ENCODE results near the gene CNTNAP4.

CNTNAP4 gene

DNA sequence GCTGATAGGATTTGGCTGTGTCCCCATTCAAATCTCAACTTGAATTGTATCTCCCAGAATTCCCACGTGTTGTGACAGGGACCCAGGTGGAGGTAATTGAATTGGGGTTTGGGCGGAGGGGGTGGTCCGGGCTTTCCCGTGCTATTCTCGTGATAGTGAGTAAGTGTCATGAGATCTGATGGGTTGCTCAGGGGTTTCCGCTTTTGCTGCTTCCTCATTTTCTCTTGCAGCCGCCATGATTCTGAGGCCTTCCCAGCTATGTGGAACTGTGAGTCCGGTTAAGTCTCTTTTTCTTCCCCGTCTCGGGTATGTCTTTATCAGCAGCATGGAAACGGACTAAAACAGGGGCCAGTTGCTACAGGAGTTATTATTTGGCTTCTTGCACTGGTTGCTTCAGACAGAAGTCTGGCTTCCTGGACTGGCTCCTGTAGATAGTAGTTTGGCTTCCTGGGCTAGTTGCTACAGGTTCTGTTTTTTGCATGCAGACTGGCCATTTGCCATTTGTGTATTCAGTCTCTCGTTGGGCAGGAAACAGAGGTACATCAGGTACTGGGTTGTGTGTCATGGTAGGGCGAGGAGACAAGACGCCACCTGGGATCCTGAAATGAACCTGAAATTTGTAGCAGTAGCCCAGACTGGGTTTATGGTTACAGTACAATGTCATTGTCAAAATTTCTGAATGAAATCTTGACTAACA is 32.6 kb downstream of the CNTNAP4 start:
- DNase-seq, result peak; percentile 55

DNA sequence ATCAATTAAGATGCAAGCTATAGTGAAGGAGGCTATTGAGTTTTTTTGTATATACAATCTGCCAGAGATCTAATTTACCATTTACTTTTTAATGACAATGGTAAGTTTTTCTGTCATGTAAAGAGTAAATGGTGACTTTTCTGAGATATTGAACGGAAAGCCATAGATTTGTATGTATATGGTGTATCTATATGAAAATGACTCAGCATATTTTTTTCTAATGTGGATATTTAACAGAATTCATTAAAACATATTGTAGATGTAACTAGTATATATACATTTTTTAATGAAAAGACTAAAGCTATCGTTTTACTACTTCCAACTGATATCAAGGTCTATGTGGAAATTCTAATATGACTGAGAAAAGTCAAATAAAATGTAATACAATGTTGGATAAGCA is 34.1 kb downstream of the CNTNAP4 start:
- no peak for DNase-seq

- DNase-seq, result no peak
These were observed 41.4 kb downstream of the CNTNAP4 start for GRCh38 chr16:76318565-76318964.

GRCh38 chr16:76329106-76329505 is 51.9 kb downstream of the CNTNAP4 start:
- DNase-seq, result no peak

GRCh38 chr16:76335180-76335974 is 58.2 kb downstream of the CNTNAP4 start:
- no peak for DNase-seq

DNA sequence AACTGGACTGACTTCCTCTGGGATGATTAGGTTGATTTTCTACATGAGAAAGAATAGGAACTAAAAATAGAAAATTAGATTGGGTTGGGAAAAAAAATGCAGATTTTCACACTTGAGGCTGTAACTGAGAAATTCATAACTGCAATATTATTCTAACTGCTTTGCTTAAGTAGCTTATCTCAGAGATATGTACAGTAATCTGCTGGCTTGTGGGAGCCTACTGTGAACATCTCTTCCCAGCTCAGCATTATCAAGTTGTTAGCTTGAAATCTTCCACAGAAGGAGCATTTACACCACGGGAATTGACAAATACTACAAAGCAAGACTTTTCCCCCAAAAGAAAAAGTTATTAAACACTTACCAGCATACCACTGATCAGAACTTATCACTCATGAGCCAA is 58.9 kb downstream of the CNTNAP4 start:
- no peak for DNase-seq

DNA sequence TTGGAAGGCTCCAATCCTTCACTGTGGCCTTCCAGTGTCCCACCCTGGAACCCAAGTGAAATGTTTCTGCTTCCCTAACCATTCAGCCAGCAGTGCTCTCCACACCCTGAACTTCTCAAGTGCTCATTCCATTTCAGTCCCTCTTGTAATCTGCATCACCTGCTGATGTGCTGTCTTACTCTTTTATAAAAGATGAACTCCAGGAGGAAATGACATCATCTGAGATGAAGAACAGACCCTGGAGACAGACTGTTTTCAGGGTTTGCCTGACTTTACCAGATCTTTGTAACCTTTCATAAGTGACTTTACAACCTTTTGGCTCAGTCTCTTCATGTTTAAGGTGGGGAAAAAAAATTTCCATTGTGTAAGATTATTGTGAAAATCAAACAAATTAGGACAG is 61.3 kb downstream of the CNTNAP4 start:
- DNase-seq, result no peak

- DNase-seq, result no peak
These were observed 66.6 kb downstream of the CNTNAP4 start for GRCh38 chr16:76343769-76344168.

DNA sequence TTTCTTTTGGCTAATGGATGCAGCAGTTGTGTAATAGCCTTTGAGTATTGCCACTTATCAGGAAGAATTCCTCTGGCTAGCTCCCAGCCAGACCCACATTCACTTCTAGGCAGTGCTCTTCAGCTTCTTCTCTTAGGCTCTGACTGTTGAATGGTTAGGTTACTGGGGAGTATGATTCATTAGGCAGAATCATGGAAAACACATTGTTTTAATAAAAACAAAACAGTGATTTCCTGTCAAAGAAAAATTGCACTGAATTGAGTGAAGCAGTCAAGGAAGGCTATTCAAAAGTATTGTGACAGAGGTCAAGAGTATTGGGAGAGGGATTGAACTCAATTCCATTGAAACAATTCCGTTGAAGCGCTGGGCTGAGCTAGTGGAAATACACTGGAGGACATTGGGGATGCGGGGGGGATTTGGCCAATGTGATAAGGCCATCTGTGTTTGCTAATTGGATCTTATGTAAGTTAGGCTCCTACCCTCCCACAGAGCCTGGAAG is 68.0 kb downstream of the CNTNAP4 start:
- no peak for DNase-seq

DNA sequence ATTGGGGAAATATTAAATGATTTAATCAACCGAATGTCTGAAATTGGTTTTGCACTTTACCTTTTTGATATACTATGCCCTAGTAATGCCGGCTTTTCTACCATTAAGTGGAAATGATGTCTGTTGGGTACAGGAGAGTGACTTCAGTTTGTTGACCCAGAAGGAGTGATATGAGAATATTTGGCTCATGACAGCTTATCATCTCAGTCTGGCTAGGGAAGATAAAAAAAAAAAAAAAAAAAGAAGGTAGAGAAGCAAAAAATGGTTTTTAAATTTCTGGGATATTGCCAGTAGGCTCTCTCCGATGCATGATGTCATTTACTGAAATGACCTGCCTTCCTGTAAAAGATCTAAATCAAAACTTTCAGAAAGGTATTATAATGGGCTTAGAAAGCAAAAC is 69.0 kb downstream of the CNTNAP4 start:
- no peak for DNase-seq

DNA sequence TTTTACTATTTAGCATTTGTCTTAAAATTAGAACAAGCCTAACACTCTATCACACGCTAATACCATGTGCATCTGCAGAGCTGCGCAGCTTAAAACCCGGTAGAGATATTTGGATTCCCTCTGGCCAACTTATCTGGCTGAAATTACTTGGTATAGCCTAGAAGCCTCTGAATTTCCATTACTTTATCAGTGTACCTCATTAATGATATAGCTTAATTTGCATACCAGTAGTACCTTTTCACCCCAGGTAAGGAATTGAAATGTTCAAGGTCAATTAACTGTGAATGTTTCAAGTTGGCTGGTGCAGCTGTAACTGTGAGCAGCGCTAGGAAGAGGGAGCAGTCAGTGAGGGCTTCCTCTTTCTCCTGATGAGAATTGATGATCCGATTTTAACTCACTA is 74.2 kb downstream of the CNTNAP4 start:
- DNase-seq, result no peak

DNA sequence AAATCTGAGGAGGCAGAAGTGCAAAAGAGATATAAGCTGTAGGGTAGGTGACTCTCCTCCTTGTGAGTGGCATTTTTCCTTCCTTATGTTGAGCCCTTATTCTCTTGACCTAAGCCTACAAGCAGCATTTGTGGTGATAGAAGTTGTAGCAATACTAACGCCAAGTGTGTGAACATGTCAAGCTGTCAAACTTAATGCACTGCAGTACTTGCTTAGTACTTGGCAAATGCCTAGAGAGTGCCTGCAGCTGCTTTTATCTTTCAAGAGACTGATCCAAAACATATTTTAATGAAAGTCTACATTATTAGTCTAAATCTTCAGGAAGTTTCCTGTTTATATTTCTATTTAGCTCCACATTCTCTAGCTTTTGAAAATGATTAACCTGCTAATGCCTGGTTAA is 83.2 kb downstream of the CNTNAP4 start:
- DNase-seq, result no peak

DNA sequence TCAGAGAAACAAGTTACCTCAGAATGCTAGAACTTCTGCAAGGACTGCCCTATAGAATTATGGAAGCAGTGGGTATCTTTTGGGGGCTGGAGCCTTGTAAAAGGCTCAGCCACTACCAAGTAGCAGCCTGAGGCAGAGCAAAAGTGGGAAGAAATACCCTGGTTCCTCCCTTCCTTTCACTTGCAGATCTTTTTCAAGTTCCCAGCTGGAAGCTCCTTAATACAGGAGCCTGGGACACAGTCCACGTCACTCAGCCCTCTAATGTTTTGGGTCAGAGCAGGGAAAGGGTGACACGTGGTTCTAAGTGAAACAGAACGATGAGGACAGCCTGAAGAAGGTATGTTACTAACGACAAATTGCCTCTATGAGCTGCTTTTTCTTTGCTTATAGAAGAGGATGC is 93.1 kb downstream of the CNTNAP4 start:
- no peak for DNase-seq

GRCh38 chr16:76371441-76371840 is 94.2 kb downstream of the CNTNAP4 start:
- no peak for DNase-seq

DNA sequence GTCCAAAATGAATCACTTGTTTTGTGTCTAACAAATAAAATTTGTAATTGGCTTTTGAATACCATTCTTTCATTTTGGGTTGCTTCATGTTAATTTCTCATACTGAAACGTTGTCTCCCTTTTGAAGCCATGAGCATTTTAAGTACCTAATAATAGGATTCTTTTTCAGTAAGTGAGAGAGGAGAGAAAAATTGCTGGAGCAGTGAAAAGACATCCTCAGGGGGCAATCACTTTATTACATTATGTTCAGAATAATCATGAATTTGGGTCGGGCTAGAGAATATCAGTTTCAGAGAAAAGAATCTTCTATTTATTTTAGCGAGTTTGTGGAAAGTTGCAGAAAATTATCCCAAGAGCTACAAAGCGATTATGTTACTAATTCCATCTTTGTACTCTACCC is 96.8 kb downstream of the CNTNAP4 start:
- DNase-seq, result no peak

GRCh38 chr16:76376988-76377387 is 99.8 kb downstream of the CNTNAP4 start:
- DNase-seq, result no peak

DNA sequence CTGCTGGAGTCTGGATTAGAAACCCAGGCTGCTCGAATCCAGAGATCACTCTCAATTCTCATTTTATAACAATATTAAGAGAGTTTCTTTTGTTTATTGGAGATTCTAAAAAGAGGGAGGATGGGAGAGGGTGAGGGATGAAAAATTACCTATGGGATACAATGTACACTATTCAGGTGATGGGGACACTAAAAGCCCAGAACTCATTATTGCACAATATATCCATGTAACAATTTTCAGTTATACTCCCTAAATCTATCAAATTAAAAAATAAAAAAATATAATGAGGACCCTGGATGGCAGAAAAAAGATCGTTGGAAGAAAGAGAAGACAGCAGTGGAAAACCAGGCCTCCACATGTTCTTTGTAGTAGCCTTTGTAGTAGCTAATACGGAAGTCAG is 100.8 kb downstream of the CNTNAP4 start:
- no peak for DNase-seq

DNA sequence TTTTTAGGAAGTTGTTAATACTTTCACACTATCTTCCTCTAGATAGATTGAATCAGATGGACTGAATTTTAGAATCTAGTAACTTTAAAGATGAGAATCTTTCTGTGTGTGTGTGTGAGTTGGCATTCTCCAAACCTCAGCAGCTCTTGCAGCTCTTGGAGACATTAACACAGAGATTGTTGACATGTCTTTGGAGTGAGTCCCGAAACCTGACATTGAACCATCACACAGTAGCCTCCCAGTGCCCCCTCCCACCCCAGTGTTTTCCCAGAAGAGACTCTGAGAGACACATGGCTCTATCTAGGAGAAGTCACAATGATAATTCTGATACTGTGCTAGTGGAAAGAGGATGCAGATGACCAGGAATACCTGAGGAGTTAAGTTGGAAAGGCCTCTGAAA is 103.9 kb downstream of the CNTNAP4 start:
- no peak for DNase-seq

DNA sequence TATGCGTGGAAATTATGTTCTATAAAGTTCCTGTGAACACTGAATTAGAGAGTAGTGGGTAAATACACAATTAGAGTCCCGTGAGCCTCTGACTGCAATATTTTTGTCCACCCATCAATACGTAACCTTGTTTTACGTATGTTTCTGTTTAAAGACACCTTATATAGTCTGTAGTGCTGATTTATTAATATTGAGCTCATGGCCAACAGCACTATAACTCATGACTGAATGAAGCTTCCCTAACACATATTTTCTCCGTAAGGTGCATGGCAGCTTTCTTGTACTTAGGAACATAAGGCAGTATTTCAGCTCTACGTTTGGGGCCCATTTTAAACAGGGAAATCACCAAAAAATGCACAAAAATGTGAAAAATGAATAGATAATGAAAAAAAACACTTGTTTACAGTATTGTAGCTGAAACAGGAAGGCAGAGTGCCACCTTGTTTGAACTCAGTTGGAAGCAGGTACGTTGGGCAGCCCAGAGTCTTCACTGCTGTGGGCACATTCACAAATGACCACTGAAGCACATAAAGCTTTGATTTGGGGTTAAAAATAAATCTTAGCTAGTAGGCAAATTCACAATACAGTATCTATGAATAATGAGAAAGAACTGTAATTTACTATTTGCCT is 108.5 kb downstream of the CNTNAP4 start:
- no peak for DNase-seq

- DNase-seq, result peak; percentile 15
These were observed 109.6 kb downstream of the CNTNAP4 start for GRCh38 chr16:76386784-76387183.

DNA sequence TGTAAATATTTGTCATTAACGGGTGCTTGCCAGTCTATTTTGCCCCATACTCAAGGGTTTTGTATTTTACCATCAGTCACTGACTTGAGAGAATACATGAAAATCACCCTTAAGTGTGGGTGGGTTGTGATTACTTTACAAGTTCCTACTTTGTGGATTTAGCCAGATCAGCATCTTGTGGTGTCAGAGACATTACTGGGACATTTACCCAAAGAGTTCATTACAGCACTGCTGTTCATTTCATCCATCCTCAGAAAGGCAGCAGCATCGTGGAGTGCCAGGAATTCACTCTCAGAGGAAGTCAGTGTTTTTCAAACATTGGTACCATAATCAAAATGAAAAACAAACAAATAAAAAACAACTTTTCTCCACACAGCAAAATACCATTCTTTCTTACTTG is 110.8 kb downstream of the CNTNAP4 start:
- no peak for DNase-seq

- no peak for DNase-seq
These were observed 111.9 kb downstream of the CNTNAP4 start for GRCh38 chr16:76389126-76389525.

DNA sequence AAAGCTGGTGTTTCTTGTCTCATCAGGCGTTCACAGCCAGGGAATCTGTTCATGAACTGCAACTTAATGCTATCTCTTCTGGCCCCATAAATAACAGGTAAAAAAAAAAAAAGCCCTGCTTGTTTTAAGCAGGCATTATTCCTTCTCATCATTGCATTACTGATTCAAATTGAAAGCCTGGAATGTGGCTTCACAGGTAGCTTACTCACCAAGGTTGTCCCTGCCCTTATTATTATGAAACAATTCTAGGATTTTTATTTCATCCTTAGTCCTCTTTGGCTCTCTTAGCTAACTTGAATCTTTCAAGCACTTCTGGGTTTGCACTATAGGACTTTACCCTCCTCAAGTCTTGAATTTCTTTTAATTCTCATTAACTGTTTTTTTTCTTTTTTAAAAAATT is 113.3 kb downstream of the CNTNAP4 start:
- no peak for DNase-seq

- no peak for DNase-seq
These were observed 119.8 kb downstream of the CNTNAP4 start for GRCh38 chr16:76396977-76397376.

All from RPMI8226 (cell line).